NCI-H1694 treated with DMSO at 0.1 percent for 48 hours (cell line): ENCODE results near the gene KCNN3.

Experiments used
- DNase-seq: peaks from one replicate; lab custom pipeline; 2025; lab: John Stamatoyannopoulos, UW

Gene KCNN3

DNA sequence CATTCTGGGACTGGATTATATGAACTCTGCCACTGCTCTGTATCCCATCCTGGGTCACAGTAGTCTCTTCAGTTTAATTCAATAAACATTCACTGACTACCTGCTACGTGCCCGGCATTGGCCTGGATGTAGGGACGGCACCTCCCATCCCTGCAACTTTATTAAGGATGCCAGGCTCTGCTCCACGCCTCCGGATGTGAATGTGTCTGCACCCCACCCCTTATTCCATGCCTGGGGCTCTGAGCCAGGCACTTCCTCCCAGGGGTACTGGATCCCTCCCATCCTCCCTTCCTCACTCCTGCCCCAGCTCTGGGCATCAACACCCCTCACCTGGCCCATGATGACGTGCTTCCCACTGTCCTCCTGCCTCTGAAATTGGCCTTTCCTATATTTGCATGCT lies 53.7 kb downstream of the KCNN3 start:
- DNase-seq: no peak

GRCh38 chr1:154813846-154814505 lies 56.1 kb downstream of the KCNN3 start:
- DNase-seq: no peak

DNA sequence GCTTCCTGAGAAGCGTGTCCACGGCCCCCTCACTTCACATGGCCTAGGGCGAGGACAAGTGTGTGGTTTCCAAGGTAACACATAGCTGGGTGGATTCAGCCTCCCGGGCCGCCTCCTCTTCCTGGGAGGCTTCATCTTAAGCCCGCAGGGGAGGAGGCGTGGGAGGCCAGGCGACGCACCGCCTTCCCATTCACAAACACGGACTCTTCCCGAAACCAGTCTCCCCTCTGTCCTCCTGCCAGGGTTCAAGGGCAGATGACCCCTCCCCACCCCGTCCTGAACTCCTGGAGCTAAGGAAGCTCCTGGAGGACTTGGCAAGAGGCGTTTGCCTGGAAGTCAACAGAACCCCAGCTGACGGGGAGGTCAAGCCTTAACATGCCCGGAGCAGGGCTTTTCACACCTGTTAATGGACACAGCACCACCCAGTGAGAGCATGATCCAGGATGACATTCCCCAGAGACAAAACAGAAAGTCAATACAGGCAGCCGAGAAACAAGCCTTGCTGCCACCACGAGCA lies 56.7 kb downstream of the KCNN3 start:
- DNase-seq: no peak

- no peak for DNase-seq
Measured at GRCh38 chr1:154812877-154813276, 57.2 kb downstream of the KCNN3 start.

GRCh38 chr1:154810571-154810970 lies 59.5 kb downstream of the KCNN3 start:
- no peak for DNase-seq

DNA sequence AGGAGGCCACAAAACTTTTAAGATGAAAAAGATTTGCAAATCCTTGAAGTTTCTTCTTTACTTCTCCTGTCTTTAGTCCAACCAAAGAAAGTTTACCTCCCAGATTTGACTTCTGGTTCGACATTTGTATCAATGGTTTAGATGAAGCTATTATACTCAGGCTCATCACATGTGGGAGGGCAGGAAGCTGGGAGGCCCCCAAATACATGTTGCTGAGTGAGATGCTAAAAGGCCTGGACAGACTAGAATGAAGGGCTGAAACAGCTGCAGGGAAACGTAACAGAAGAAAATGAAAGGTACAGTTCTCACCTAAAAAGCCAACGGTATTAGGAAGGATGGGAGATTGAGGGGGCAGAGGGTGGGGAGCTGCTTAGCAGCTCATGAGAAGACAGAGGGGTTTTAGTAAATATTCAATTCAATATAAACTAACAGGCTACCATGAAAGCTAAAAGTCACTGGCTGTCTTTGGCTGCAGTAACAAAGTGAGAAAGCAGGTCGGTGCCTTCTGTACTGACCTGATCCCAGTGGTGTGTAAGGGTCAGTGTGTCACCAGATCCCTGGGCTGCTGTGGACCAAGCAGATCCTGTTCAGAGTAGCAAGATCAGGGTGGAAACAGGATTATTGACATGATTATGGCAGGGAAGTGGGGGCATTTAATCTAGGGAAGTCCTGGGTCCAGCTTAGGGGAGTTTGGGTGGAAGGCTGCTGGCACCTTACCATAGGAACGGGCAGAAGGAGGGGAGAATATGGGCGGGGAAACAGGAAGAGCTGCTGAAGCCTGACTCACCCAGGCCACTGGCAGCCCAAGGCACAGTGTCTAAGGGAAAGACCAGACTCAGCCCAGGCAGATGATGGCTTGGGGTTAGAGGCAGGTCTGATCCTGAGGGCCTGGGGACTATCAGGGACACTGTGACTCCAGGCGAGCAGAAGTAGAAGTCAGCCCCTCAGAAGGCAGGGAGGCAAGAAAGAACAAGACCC lies 60.4 kb downstream of the KCNN3 start:
- DNase-seq: no peak

- no peak for DNase-seq
Measured at GRCh38 chr1:154808909-154809262, 61.2 kb downstream of the KCNN3 start.

DNA sequence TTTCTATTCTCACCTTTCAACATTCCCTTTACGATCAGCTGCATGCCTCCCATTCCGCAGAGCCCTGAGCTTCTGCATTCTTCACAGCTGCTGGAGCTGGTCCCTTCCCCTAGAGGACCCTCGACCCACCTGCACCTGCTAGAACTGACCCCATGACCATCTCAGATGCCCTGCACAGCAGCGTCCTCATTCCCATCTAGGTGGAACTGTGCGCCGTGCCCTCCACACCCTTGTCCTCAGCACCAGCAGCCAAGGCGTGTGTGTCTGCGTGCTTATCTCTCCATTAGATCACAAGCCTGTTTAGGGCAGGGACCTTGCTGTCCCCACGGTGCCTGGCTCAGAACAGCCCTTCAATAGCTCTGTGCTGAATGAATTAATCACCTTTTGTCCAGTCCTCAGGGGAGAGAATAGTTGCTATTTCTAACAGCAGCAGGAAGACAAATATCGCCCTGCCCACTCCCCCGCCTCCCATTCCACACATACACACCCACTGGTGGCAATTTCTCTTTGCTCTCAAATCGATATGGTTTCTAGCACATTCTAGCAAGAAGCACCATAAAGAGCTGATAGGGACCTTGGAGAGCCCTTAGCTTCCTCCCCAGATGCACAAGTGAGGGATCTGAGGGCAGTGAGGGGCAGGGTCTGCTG lies 61.7 kb downstream of the KCNN3 start:
- DNase-seq: no peak

DNA sequence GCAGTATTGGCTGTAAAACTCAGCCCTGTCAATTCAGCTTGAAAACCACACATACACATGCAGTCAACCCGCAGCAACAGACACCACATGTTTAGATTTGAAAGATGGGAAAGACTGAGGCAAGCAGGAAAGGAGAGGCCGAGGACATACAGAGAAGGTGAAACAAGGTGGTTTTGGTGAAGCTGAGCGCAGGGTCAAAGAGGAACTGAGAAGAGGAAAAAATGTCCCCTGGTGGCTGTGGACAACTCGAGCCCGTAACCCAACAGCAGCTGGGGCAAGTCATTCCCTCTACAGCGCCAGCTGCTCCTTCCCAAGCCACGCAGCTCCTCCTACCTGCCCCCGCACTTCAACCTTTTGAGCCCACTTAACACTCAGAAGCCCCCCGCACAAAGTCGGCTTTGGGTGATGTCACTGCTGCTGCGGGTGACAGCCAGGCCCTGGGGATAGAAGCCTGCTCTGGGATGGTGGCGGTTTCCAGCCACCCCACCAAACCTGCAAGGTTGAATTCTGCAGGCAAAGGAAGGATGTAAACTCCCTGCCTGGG lies 63.0 kb downstream of the KCNN3 start:
- DNase-seq: no peak

DNA sequence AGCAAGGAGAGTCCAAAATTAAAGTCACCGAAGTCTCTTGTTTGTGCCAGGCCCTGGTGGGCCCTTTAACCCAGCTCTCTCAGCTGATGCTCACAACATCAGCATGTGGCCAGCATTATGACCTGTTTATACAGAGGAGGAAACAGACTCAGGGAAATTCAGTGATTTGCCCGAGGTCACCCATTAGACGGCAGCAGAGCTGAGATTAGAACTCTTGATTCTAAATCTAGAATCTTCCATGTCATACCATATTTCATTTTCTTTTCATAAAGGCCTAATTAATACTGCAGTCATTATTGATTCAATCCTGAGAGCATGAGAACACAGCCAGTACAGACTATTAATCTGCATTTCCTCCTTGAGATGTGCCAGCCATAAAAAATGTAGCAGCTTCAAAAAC lies 63.7 kb downstream of the KCNN3 start:
- no peak for DNase-seq

DNA sequence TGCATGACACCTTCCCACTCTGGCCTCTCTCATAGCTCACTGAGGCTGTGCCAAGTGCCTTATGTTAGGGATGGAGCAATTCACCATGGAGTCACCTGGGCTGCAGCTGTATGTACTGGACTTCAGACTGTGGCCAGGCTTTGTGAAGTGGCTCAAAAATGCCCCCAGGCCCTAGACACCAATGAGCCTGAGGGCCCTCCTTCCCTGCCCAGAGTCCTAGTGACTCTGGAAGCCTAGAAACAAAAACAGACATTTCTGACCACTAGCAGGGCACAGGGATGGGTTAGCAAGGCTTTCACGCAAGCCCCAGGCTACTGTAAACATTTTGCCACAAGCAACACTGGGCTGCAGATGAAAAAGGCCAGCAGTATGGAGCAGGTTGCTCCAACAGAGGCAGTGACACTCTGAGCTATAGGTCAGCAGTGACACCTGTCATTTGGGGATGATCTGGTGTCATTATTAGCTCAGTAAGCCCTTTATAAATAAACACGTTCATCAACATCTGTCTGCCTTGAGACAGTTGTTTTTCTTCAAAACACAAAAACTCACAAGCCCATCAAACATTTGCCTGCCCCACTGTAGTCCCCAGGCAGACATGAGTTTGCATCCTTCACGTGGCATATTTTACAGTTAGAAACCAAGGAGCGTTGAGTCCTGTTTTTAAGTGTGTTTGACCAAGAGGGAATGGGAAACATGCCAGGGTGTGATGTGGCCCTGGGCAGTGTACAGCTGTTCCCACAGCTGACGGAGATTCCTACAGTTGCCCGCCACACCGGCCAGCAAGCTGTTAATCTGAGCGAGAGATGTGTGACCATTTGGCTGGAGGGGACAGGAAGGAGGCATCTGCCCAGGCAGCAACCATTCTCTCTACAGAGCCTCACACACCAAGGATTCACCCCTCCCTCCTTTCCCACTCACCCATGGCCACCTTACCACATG lies 66.8 kb downstream of the KCNN3 start:
- no peak for DNase-seq

- no peak for DNase-seq
Measured at GRCh38 chr1:154802336-154802969, 67.6 kb downstream of the KCNN3 start.

GRCh38 chr1:154801234-154802011 lies 68.7 kb downstream of the KCNN3 start:
- no peak for DNase-seq

DNA sequence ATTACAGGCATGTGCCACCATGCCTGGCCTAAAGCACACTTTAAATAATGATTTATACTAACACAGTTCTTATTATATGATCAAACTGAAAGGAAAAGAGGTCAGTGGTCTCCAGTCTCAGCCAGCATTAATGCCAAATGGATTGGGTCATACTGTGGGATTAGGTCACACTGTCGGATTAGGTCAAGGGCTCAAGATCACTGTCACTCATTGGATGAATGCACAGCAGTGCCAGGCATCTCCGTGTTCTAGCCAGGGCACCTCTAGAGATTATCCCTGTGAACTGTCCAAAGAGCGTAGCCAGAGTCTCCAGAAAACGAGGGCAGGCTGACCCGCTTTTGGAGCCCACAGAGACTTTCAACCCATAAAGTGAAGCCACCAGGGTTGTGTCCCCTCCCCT lies 70.9 kb downstream of the KCNN3 start:
- no peak for DNase-seq

GRCh38 chr1:154798645-154799044 lies 71.4 kb downstream of the KCNN3 start:
- DNase-seq: no peak

GRCh38 chr1:154797175-154797574 lies 72.9 kb downstream of the KCNN3 start:
- no peak for DNase-seq

GRCh38 chr1:154796303-154796892 lies 73.7 kb downstream of the KCNN3 start:
- DNase-seq: no peak

- no peak for DNase-seq
Measured at GRCh38 chr1:154794608-154795007, 75.5 kb downstream of the KCNN3 start.

- DNase-seq: no peak
Measured at GRCh38 chr1:154793685-154794084, 76.4 kb downstream of the KCNN3 start.

GRCh38 chr1:154792899-154793298 lies 77.2 kb downstream of the KCNN3 start:
- DNase-seq: no peak
